GM23338 (cell line): ENCODE data around the gene NLGN1. TPM values are rescaled to one million over a fixed set of nuclear protein-coding genes. Genes with fewer than 3 reads are reported as not detected.
A peak's percentile ranks its signal among the peaks of the same experiment; 100 is the strongest.
"Not testable (repeated sequence)": the region's sequence is repeated elsewhere in the genome, so short reads cannot be mapped to it uniquely, and the experiment has no call there.

ENCODE experiments used
- ATAC-seq: fragments of 200-7000 bp; cut with Tn5 transposase; 3 replicates; pipeline ENCODE4 v1.9.1; 2020
- DNase-seq: peaks from one replicate; pipeline ENCODE4 v3.0.0-alpha.2; 2015; ENCODE audit warnings: low spot score
- H2AFZ ChIP-seq: fragments of 200-600 bp; sonication (generic); 2 replicates; pipeline ENCODE4 v1.8.0; 2016; ENCODE audit warnings: antibody characterized with exemption, mild to moderate bottlenecking, moderate library complexity
- H3F3A ChIP-seq: fragments of 200-600 bp; sonication (generic); replicated peaks from 2 replicates; pipeline ENCODE4 v1.8.0; 2017; ENCODE audit warnings: antibody characterized with exemption, mixed run types, low read depth
- H3K27ac ChIP-seq: fragments of 200-600 bp; sonication (generic); 2 replicates; pipeline ENCODE4 v1.6.1; 2016; ENCODE audit warnings: low read depth
- H3K27me3 ChIP-seq: fragments of 200-600 bp; sonication (generic); 2 replicates; pipeline ENCODE4 v1.8.0; 2016; ENCODE audit warnings: mild to moderate bottlenecking, mixed run types, moderate library complexity; ENCODE audit not compliant: insufficient read depth
- H3K36me3 ChIP-seq: fragments of 200-600 bp; sonication (generic); 2 replicates; pipeline ENCODE4 v1.8.0; 2016; ENCODE audit warnings: mild to moderate bottlenecking; ENCODE audit not compliant: insufficient read depth
- H3K4me1 ChIP-seq: fragments of 200-600 bp; sonication (generic); 2 replicates; pipeline ENCODE4 v1.8.0; 2016; ENCODE audit warnings: mild to moderate bottlenecking, moderate library complexity; ENCODE audit not compliant: insufficient read depth
- H3K4me2 ChIP-seq: fragments of 200-600 bp; sonication (generic); 2 replicates; pipeline ENCODE4 v1.7.1; 2017; ENCODE audit warnings: mixed run types
- H3K4me3 ChIP-seq: fragments of 200-600 bp; sonication (generic); 2 replicates; pipeline ENCODE4 v1.6.1; 2016; ENCODE audit warnings: mixed run types
- H3K79me2 ChIP-seq: fragments of 200-600 bp; sonication (generic); replicated peaks from 2 replicates; pipeline ENCODE4 v1.8.0; 2017; ENCODE audit warnings: mild to moderate bottlenecking; ENCODE audit not compliant: insufficient read depth
- H3K9me2 ChIP-seq: fragments of 200-600 bp; sonication (generic); 2 replicates; pipeline ENCODE4 v1.8.0; 2017; ENCODE audit not compliant: insufficient read depth
- H4K20me1 ChIP-seq: fragments of 200-600 bp; sonication (generic); replicated peaks from 2 replicates; pipeline ENCODE4 v1.8.0; 2017; ENCODE audit warnings: mild to moderate bottlenecking; ENCODE audit not compliant: insufficient read depth
- H3K27ac Mint-ChIP-seq: 2 replicates; pipeline ENCODE4 v1.8.0; 2020; ENCODE audit warnings: inconsistent platforms, mild to moderate bottlenecking, moderate library complexity, mixed read lengths
- H3K27me3 Mint-ChIP-seq: 3 replicates; pipeline ENCODE4 v1.8.0; 2022; ENCODE audit warnings: low read depth, mild to moderate bottlenecking, moderate library complexity, mixed read lengths, inconsistent platforms; ENCODE audit not compliant: insufficient read depth, poor library complexity
- H3K36me3 Mint-ChIP-seq: 3 replicates; pipeline ENCODE4 v1.8.0; 2021; ENCODE audit warnings: low read depth, mild to moderate bottlenecking, inconsistent platforms, moderate library complexity, mixed read lengths
- H3K4me1 Mint-ChIP-seq: 3 replicates; pipeline ENCODE4 v1.8.0; 2020; ENCODE audit warnings: mild to moderate bottlenecking, inconsistent platforms, mixed read lengths
- H3K4me3 Mint-ChIP-seq: 3 replicates; pipeline ENCODE4 v1.8.0; 2021; ENCODE audit warnings: moderate library complexity, mild to moderate bottlenecking, inconsistent platforms, mixed read lengths
- H3K9me3 Mint-ChIP-seq: 3 replicates; pipeline ENCODE4 v1.8.0; 2020; ENCODE audit warnings: moderate library complexity, mild to moderate bottlenecking, inconsistent platforms, mixed read lengths
- CTCF ChIP-seq, 2 experiments: fragments of 200-600 bp in 1 of 2; sonication (generic) in 1 of 2; conservative IDR thresholded peaks; 2 replicates each; pipeline versions ENCODE4 v1.5.1 to v1.6.1; 2016 to 2017; ENCODE audit warnings: antibody characterized with exemption in 2 of 2, low read depth in 2 of 2, mild to moderate bottlenecking in 2 of 2, moderate library complexity in 1 of 2
- NANOG ChIP-seq: IDR thresholded peaks from 2 replicates; pipeline ENCODE4 v1.6.1; 2016; ENCODE audit warnings: antibody characterized with exemption, borderline replicate concordance
- POLR2AphosphoS5 ChIP-seq: IDR thresholded peaks from 2 replicates; pipeline ENCODE4 v1.6.1; 2016; ENCODE audit warnings: antibody characterized with exemption, low read depth
- ZNF114 ChIP-seq: fragments of 250-450 bp; sonication (Bioruptor Pico); IDR thresholded peaks from 2 replicates; pipeline ENCODE4 v1.5.0; 2020; ENCODE audit warnings: mild to moderate bottlenecking, moderate library complexity
- polyA plus RNA-seq: library from polyadenylated mRNA; unstranded; fragments of >200 nt; fragmentation: Nextera tagmentation; extraction: Ambion mirVana; gene quantifications from 2 replicates; pipeline ENCODE4 v1.2.1, GENCODE V29; 2016
- total RNA-seq: library from RNA; depleted of rRNA; stranded (reverse); fragments of >200 nt; shearing (Covaris generic); gene quantifications from 2 replicates; pipeline ENCODE4 v1.2.3, GENCODE V29; 2014

The NLGN1 gene
- total and polyA plus RNA-seq, 2 experiments from 2014 or later, result 6.5 to 18.6 TPM

- peaks cover 51% of the 10 kb centered on the region for H3K4me1 Mint-ChIP-seq
- H3K9me2 ChIP-seq, H2AFZ ChIP-seq, H3K9me3 Mint-ChIP-seq, H3F3A ChIP-seq, H3K36me3 ChIP-seq, H4K20me1 ChIP-seq, H3K4me3 ChIP-seq, H3K79me2 ChIP-seq, H3K27me3 ChIP-seq: not testable (repeated sequence)
- ATAC-seq (peak; percentile 61), DNase-seq (peak; percentile 30)
- peak overlapping the region; percentile 14; the same call in 1 of the 3 replicates for H3K4me3 Mint-ChIP-seq
- peaks cover 14% of the 10 kb centered on the region for H3K27me3 Mint-ChIP-seq
- H3K27ac ChIP-seq, result peak overlapping the region; percentile 97
- peak overlapping the region; percentile 99 for H3K27ac Mint-ChIP-seq
- H3K4me1 ChIP-seq, result peaks cover 26% of the 10 kb centered on the region
- peak overlapping the region; percentile 64 for H3K4me2 ChIP-seq
- peaks cover 33% of the 10 kb centered on the region for H3K36me3 Mint-ChIP-seq
- 0 out of 4 replicates have a peak, but pooled peaks of 1 of the 2 experiments have one; percentile 10 for TF ChIP-seq CTCF (conservative IDR thresholded peaks at IDR 0.05; ENCODE audit: low read depth in 2 of 2)
- peak; percentile 58 for TF ChIP-seq POLR2AphosphoS5
- TF ChIP-seq ZNF114 (CRISPR knock-in tag), result 0 out of 2 replicates have a peak, but pooled peaks have one; percentile 51
These were observed 834.6 kb downstream of the NLGN1 start for GRCh38 chr3:174232028-174232657.

- H3K36me3 ChIP-seq, result no peaks in the 10 kb centered on the region; the same call in 1 of the 2 replicates
- DNase-seq (peak; percentile 96), ATAC-seq (peak; percentile 85)
- H4K20me1 ChIP-seq, result no peaks in the 10 kb centered on the region
- Mint-ChIP-seq H3K27ac (peak overlapping the region; percentile 99), H3K9me3 (peaks cover 8% of the 10 kb centered on the region), H3K27me3 (peaks cover 14% of the 10 kb centered on the region), H3K36me3 (peaks cover 37% of the 10 kb centered on the region), H3K4me3 (no peak overlapping the region), H3K4me1 (peaks cover 50% of the 10 kb centered on the region)
- H2AFZ ChIP-seq, result no peak overlapping the region
- no peak overlapping the region for H3K4me2 ChIP-seq
- H3K9me2 ChIP-seq, result no peaks in the 10 kb centered on the region
- H3F3A ChIP-seq, result 0 out of 2 replicates have a peak, but pooled peaks cover 5% of the 10 kb centered on the region
- peaks cover 26% of the 10 kb centered on the region for H3K4me1 ChIP-seq
- no peaks in the 10 kb centered on the region for H3K27me3 ChIP-seq
- H3K79me2 ChIP-seq, result no peaks in the 10 kb centered on the region
- peak overlapping the region; percentile 97 for H3K27ac ChIP-seq
- TF ChIP-seq CTCF (conservative IDR thresholded peaks at IDR 0.05; ENCODE audit: low read depth in 2 of 2) (no peak), NANOG (peak; percentile 100), ZNF114 (CRISPR knock-in tag) (peak; percentile 79; the same call in 1 of the 2 replicates)
- H3K4me3 ChIP-seq, result no peak overlapping the region
These were observed 835.3 kb downstream of the NLGN1 start for GRCh38 chr3:174232658-174233429.
